K562 (cell line): Measurements from ENCODE around the gene ANO8. TPM values are rescaled to one million over a fixed set of nuclear protein-coding genes. Genes with fewer than 3 reads are reported as not detected.

Source experiments
- CBX3 ChIP-seq, 2 experiments: IDR thresholded peaks; 1 replicate in 1 of 2; 2 replicates in 1 of 2; pipeline ENCODE4 v1.6.1; 2012; ENCODE audit warnings: inconsistent platforms in 2 of 2, low read length in 2 of 2, borderline replicate concordance in 1 of 2, control low read depth in 1 of 2
- CSDE1 ChIP-seq, 2 experiments: fragments of 450-650 bp; IDR thresholded peaks; 2 replicates each; pipeline ENCODE4 v1.6.1; 2016; ENCODE audit warnings: mild to moderate bottlenecking in 1 of 2
- ETS1 ChIP-seq: conservative IDR thresholded peaks from 2 replicates; pipeline ENCODE4 v1.6.1; 2011; ENCODE audit warnings: low read depth, mild to moderate bottlenecking, low read length; ENCODE audit not compliant: control insufficient read depth
- HNRNPL ChIP-seq: fragments of 200-400 bp; formaldehyde crosslinking; IDR thresholded peaks from 2 replicates; pipeline ENCODE4 v1.6.1; 2017; ENCODE audit warnings: low read depth, mild to moderate bottlenecking, low read length
- IRF1 ChIP-seq: sonication (generic); formaldehyde crosslinking; IDR thresholded peaks from 2 replicates; pipeline ENCODE4 v1.8.0; 2022; ENCODE audit warnings: missing genetic modification reagents, mild to moderate bottlenecking, borderline replicate concordance
- KAT2B ChIP-seq: IDR thresholded peaks from one replicate; pipeline ENCODE4 v1.6.1; 2012; ENCODE audit warnings: low read depth, mild to moderate bottlenecking, control low read depth, inconsistent platforms, low read length, moderate library complexity
- KLF1 ChIP-seq: fragments of 450-650 bp; IDR thresholded peaks from 2 replicates; pipeline ENCODE4 v1.6.1; 2016; ENCODE audit warnings: missing genetic modification characterization, missing compliant biosample characterization
- KLF13 ChIP-seq: fragments of 450-650 bp; IDR thresholded peaks from 2 replicates; pipeline ENCODE4 v1.6.1; 2016; ENCODE audit warnings: missing genetic modification characterization, low read depth, mild to moderate bottlenecking, missing compliant biosample characterization, moderate library complexity, borderline replicate concordance
- LEF1 ChIP-seq: fragments of 450-650 bp; IDR thresholded peaks from 2 replicates; pipeline ENCODE4 v1.6.1; 2016; ENCODE audit warnings: mild to moderate bottlenecking
- MBD1 ChIP-seq: fragments of 250-450 bp; sonication (Bioruptor Pico); IDR thresholded peaks from 2 replicates; pipeline ENCODE4 v1.8.0; 2022; ENCODE audit warnings: inconsistent platforms
- MLLT1 ChIP-seq, 2 experiments: fragments of 450-650 bp; IDR thresholded peaks; 2 replicates each; pipeline ENCODE4 v1.6.1; 2016
- NBN ChIP-seq: fragments of 450-650 bp; IDR thresholded peaks from 2 replicates; pipeline ENCODE4 v1.6.1; 2016; ENCODE audit warnings: low read depth, mild to moderate bottlenecking
- NCOA1 ChIP-seq: fragments of 450-650 bp; IDR thresholded peaks from 2 replicates; pipeline ENCODE4 v1.6.1; 2016; ENCODE audit warnings: low read depth
- POU5F1 ChIP-seq: fragments of 150-350 bp; IDR thresholded peaks from 2 replicates; pipeline ENCODE4 v1.6.1; 2014; ENCODE audit warnings: borderline replicate concordance, low read length, low read depth, mild to moderate bottlenecking; ENCODE audit not compliant: partially characterized antibody
- PTRF ChIP-seq: fragments of 450-650 bp; IDR thresholded peaks from 2 replicates; pipeline ENCODE4 v1.6.1; 2016; ENCODE audit warnings: mild to moderate bottlenecking, missing genetic modification characterization, missing compliant biosample characterization
- RBM39 ChIP-seq: fragments of 200-400 bp; formaldehyde crosslinking; optimal IDR thresholded peaks from 2 replicates; pipeline ENCODE3; 2018; ENCODE audit warnings: low read depth, low read length
- ZEB2 ChIP-seq: fragments of 450-650 bp; IDR thresholded peaks from 2 replicates; pipeline ENCODE4 v1.6.1; 2016
- ZNF449 ChIP-seq: fragments of 250-450 bp; sonication (Bioruptor Pico); IDR thresholded peaks from 2 replicates; pipeline ENCODE4 v1.8.0; 2022; ENCODE audit warnings: moderate library complexity, mild to moderate bottlenecking, inconsistent platforms
- ZNF586 ChIP-seq: fragments of 450-650 bp; formaldehyde crosslinking; conservative IDR thresholded peaks from 2 replicates; pipeline ENCODE4 v1.4.0; 2020; ENCODE audit warnings: mild to moderate bottlenecking, moderate library complexity
- ZNF699 ChIP-seq: fragments of 250-450 bp; sonication (Bioruptor Pico); IDR thresholded peaks from 2 replicates; pipeline ENCODE4 v1.8.0; 2021; ENCODE audit warnings: mild to moderate bottlenecking, moderate library complexity; ENCODE audit not compliant: insufficient replicate concordance
- polyA plus RNA-seq, 8 experiments: library from polyadenylated mRNA; depleted of rRNA in 4 of 8; stranded (reverse) in 5 of 8; unstranded in 3 of 8; fragments of >200 nt; fragmentation: Nextera tagmentation in 2 of 8; fragmentation: Illumina TruSeq in 1 of 8; extraction: Ambion mirVana in 2 of 8; extraction: Trizol in 1 of 8; gene quantifications; 2 replicates each; pipeline versions ENCODE4 v1.2.1 to v1.2.3, GENCODE V29; 2011 to 2014; ENCODE audit warnings: inconsistent platforms in 1 of 8, missing spikeins in 1 of 8
- total RNA-seq, 7 experiments: library from RNA; depleted of rRNA in 6 of 7; stranded (reverse); fragments of >200 nt in 6 of 7; fragmentation: Illumina TruSeq in 2 of 7; extraction: Trizol in 2 of 7; gene quantifications; 2 replicates each; pipeline versions ENCODE4 v1.2.1 to v1.2.3, GENCODE V29; 2011 to 2021; ENCODE audit warnings: low replicate concordance in 1 of 7

The ANO8 gene
- total and polyA plus RNA-seq, 9 of the 15 experiments (the other 6 are each of a cell fraction or from before 2014, with no cell fraction given): 0.07 to 7.6 (median 2.3) TPM; not detected in 1

GRCh38 chr19:17334414-17335409, at the start of gene ANO8 (continued):
- TF ChIP-seq ZNF449: no peak
- peak in 1 of 2 experiments; percentile 85; a peak in 1 of 3 replicates for TF ChIP-seq CBX3 (IDR thresholded peaks at IDR 0.05; ENCODE audit: borderline replicate concordance in 1 of 2, low read length in 2 of 2)
- no peak for TF ChIP-seq ZNF699 (CRISPR knock-in tag)
- TF ChIP-seq KAT2B: no peak
- peak; percentile 90 for TF ChIP-seq HNRNPL
- no peak for TF ChIP-seq POU5F1
- no peak for TF ChIP-seq PTRF
- no peak for TF ChIP-seq ZNF586 (CRISPR knock-in tag)
- TF ChIP-seq MBD1 (CRISPR knock-in tag): no peak
- TF ChIP-seq IRF1: no peak
- TF ChIP-seq ETS1: peak; percentile 84; the same call in 1 of the 2 replicates
- TF ChIP-seq CSDE1 (IDR thresholded peaks at IDR 0.05): no peak
- 0 out of 2 replicates have a peak, but pooled peaks have one; percentile 32 for TF ChIP-seq ZEB2
- peak in 1 of 2 experiments; percentile 91; a peak in 2 of 4 replicates for TF ChIP-seq MLLT1 (IDR thresholded peaks at IDR 0.05)
- peak; percentile 98 for TF ChIP-seq NBN
- peak; percentile 65; the same call in 1 of the 2 replicates for TF ChIP-seq NCOA1
- TF ChIP-seq LEF1: 0 out of 2 replicates have a peak, but pooled peaks have one; percentile 34
- 0 out of 2 replicates have a peak, but pooled peaks have one; percentile 22 for TF ChIP-seq KLF1
- peak; percentile 54 for TF ChIP-seq RBM39
- TF ChIP-seq KLF13: no peak; the same call in 1 of the 2 replicates
